ENCODE results near the gene STARD3NL.

The STARD3NL gene

DNA sequence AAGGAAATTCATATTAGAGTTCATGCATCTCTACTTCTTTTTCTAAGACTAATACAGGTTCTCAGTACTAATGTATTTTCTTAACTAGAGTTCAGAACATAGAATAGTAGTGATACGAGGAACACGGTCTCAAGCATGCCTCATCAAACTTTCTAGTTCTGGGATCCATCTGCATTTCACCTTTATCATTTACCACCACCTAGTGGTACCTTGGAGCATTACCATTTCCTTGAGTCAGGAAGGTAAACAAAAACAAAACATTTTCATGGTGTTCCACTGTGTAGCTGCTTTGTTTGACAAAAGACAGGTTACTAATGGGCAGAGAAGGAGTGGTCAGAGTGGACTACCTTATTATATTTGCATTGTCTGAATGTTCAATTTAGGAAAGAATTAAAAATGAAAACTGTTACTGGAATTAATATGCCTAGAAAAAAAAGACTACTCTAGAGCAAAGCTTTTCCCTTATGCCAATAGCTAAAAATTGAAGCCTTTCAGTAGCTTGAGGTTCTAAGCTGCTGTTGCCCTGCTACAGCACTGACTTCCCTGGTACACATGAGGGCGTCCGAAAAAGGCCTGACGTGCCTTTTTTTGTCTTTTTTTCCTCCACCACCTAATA lies 44.5 kb downstream of the STARD3NL start:
- peak overlapping the region; percentile 97 for H3K27ac ChIP-seq
- peak; percentile 96 for TF ChIP-seq CTCF (IDR thresholded peaks at IDR 0.05)
- TF ChIP-seq ZFX (IDR thresholded peaks at IDR 0.05; ENCODE audit: borderline replicate concordance): no peak

DNA sequence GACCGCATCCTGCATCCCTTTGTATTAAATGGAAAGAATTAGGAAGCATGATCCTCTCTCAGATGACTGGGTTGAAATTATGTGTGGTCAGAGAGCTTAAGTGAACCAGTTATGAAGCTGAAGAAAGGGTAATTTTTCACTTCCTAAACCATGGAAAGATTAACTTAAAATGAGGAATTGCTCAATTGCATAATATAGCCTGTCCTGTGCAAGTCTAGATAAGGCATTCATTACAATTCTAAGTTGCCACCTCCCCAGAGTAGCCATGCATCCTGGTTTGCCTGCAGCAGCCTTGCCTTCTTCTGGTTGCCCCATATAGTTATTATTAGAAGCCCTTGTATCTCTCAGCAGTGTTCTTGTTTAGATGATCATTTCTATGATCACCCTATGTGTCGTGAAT lies 45.3 kb downstream of the STARD3NL start:
- peak overlapping the region; percentile 97 for H3K27ac ChIP-seq
- TF ChIP-seq CTCF (IDR thresholded peaks at IDR 0.05) (no peak), ZFX (IDR thresholded peaks at IDR 0.05; ENCODE audit: borderline replicate concordance) (no peak)

DNA sequence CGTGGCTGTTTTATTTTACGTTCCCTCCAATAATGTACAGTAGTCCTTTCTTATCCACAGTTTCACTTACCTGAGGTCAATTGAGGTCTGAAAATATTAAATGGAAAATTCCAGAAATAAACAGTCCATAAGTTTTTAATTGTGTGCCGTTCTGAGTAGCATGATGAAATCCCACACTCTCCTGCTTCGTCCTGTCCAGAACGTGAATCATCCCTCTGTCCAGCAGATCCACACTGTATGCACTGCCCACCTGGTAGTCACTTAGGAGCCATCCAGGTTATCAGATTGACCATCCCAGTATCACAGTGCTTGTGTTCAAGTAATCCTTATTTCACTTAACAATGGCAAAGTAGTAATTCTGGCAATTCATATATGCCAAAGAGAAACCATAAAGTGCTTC lies 46.3 kb downstream of the STARD3NL start:
- H3K27ac ChIP-seq: peak overlapping the region; percentile 97; the same call in 1 of the 2 replicates
- TF ChIP-seq ZFX (IDR thresholded peaks at IDR 0.05; ENCODE audit: borderline replicate concordance) (no peak), CTCF (IDR thresholded peaks at IDR 0.05) (no peak)

DNA sequence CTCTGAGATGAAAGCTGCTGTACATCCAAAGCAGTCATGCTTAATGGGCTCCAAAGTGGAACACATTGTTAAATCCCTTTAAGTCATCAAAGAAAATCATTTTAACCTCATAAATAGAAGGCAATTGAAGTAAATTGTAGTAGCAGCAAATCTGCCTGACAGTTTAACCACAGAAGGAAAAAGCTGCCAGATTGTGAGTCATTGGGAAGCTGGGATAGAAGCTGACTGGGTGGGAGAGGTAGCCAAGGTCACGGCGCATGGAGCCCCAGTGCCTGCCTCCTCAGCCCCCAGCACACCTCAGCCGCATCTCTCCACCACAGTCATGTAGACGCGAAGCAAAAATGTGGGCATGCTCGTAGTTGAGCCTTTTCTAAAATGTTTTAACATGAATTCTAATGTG lies 51.3 kb downstream of the STARD3NL start:
- peak overlapping the region; percentile 28; the same call in 1 of the 2 replicates for H3K27ac ChIP-seq

GRCh38 chr7:38229884-38230642 lies 52.0 kb downstream of the STARD3NL start:
- no peak for TF ChIP-seq ZFX (IDR thresholded peaks at IDR 0.05; ENCODE audit: borderline replicate concordance)
- no peak for TF ChIP-seq CTCF (IDR thresholded peaks at IDR 0.05)
- H3K27ac ChIP-seq: peak overlapping the region; percentile 28; the same call in 1 of the 2 replicates

More for the DNA sequence above, 51.3 kb downstream of the STARD3NL start:
- TF ChIP-seq ZFX (IDR thresholded peaks at IDR 0.05; ENCODE audit: borderline replicate concordance): no peak
- no peak for TF ChIP-seq CTCF (IDR thresholded peaks at IDR 0.05)

DNA sequence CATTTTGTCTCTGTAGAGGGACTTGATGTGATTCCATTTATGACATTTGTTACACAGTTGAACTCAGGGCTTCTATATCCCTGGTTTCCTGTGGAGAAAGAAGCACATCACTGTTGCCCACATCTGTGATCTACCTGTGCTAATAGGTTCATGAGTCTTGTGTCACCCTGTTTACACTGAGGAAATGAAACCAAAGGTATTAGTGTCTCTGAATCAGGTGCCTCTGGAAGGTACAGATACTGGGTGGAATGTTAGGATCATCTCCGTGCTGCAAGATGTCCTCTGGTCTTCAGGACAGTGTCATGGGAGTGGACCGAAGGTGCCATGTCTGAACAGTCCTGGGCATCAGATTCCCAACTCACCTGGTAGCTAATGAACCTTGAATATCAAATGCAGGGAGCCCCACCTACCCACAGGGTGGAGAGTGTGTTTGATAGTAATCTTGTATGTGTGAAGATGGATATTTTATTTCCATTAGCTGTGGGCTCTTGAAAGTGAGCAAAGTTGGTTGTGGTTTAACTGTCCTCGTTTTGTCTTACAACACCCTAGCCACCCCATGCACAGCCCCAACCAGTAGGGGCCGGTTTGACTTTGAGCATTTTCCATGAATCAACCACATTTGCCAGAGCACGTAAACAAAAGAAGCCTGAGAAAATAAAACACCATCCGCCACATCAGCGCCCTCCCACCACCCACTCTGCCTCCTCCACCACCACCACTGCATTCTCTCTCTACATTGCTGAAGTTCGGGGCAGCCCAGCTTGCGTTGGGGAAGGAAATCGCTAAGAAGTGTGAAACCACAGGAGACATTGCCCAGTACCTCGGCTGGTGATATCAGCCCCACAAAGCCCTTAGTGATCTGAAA lies 54.7 kb downstream of the STARD3NL start:
- TF ChIP-seq ZFX (IDR thresholded peaks at IDR 0.05; ENCODE audit: borderline replicate concordance): no peak
- TF ChIP-seq CTCF (IDR thresholded peaks at IDR 0.05): no peak
- H3K27ac ChIP-seq: peak overlapping the region; percentile 42

DNA sequence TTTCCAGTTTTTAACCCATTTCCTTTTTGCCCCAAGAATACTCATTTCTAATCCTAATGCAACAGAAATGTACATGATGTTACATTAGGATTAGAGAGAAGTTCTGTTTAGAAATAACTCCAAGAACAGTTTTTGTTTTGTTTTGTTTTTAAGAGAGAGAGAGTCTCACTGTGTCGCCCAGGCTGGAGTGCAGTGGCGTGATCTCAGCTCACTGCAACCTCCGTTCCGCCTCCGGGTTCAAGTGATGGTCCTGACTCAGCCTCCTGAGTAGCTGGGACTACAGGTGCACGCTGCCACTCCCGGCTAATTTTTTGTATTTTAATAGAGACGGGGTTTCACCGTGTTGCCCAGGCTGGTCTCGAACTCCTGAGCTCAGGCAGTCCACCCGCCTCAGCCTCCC lies 56.7 kb downstream of the STARD3NL start:
- H3K27ac ChIP-seq: peak overlapping the region; percentile 42

Measured in 22Rv1 (cell line).